Brain microvascular endothelial cell (primary cell): ENCODE data around the gene SSTR1.

ENCODE experiments used
- DNase-seq: peaks from one replicate; pipeline ENCODE4 v3.0.0-alpha.2; 2020
- H3K27ac ChIP-seq: fragments of 250-450 bp; sonication (Bioruptor Pico); 2 replicates; pipeline ENCODE4 v1.5.1; 2020; ENCODE audit warnings: mild to moderate bottlenecking, moderate library complexity
- H3K27me3 ChIP-seq: fragments of 250-450 bp; sonication (Bioruptor Pico); replicated peaks from 2 replicates; pipeline ENCODE4 v1.5.1; 2020; ENCODE audit warnings: mild to moderate bottlenecking
- H3K36me3 ChIP-seq: fragments of 250-450 bp; sonication (Bioruptor Pico); replicated peaks from 2 replicates; pipeline ENCODE4 v1.5.1; 2020; ENCODE audit warnings: mild to moderate bottlenecking
- H3K4me3 ChIP-seq: 2 replicates; pipeline ENCODE4 v1.5.1; 2011; ENCODE audit warnings: low read depth, mild to moderate bottlenecking, control low read depth, low read length, moderate library complexity
- in situ Hi-C: cut with HindIII; loops from 2 replicates; pipeline ENCODE4 v1.10.0; 2017; ENCODE audit warnings: low sequenced_read_pairs, low pct_ligation_motif_present
- TF ChIP-seq, protein P1 (sequence below): IDR thresholded peaks from 2 replicates; pipeline ENCODE4 v1.5.1; 2011; ENCODE audit warnings: low read depth, mild to moderate bottlenecking, moderate library complexity, low read length, control low read depth, inconsistent platforms; ENCODE audit errors: missing control alignments

The SSTR1 gene

GRCh38 chr14:38256533-38256840, 48.8 kb downstream of the SSTR1 start:
- TF ChIP-seq, protein P1, sequence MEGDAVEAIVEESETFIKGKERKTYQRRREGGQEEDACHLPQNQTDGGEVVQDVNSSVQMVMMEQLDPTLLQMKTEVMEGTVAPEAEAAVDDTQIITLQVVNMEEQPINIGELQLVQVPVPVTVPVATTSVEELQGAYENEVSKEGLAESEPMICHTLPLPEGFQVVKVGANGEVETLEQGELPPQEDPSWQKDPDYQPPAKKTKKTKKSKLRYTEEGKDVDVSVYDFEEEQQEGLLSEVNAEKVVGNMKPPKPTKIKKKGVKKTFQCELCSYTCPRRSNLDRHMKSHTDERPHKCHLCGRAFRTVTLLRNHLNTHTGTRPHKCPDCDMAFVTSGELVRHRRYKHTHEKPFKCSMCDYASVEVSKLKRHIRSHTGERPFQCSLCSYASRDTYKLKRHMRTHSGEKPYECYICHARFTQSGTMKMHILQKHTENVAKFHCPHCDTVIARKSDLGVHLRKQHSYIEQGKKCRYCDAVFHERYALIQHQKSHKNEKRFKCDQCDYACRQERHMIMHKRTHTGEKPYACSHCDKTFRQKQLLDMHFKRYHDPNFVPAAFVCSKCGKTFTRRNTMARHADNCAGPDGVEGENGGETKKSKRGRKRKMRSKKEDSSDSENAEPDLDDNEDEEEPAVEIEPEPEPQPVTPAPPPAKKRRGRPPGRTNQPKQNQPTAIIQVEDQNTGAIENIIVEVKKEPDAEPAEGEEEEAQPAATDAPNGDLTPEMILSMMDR: no peak
- H3K27ac ChIP-seq: no peak overlapping the region
- no peak overlapping the region for H3K4me3 ChIP-seq
- peaks cover 4% of the 10 kb centered on the region for H3K27me3 ChIP-seq
- DNase-seq: no peak
- in situ Hi-C loops: no loop called here
- H3K36me3 ChIP-seq: no peaks in the 10 kb centered on the region

DNA sequence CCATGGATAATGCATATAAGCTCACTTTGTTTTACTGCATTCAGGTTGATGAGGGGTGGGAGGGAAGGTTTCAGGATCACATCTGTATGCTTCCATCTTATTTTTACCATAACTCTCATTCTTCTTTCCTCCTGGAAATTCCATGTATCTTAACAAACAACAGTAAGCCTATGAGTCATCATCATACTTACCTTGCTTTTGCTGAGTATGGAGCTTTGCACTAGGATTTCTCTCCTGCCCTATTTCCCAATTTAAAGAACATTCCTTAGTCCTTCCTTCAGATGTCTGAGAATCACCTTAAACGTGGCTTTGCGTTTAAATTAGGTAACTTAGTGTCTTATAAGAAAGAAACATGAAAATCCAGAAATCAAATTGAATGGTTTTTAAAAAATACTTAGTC, 49.8 kb downstream of the SSTR1 start:
- peaks cover 4% of the 10 kb centered on the region for H3K27me3 ChIP-seq
- in situ Hi-C loops: no loop called here
- TF ChIP-seq, protein P1: no peak
- no peaks in the 10 kb centered on the region for H3K36me3 ChIP-seq
- no peak overlapping the region for H3K4me3 ChIP-seq
- no peak for DNase-seq
- no peak overlapping the region for H3K27ac ChIP-seq

GRCh38 chr14:38261620-38262019, 53.9 kb downstream of the SSTR1 start:
- DNase-seq: no peak
- H3K27me3 ChIP-seq: no peaks in the 10 kb centered on the region
- no peaks in the 10 kb centered on the region for H3K36me3 ChIP-seq
- no peak overlapping the region for H3K4me3 ChIP-seq
- H3K27ac ChIP-seq: no peak overlapping the region
- in situ Hi-C loops: no loop called here
- TF ChIP-seq, protein P1: no peak
